Bronchial epithelial cell (primary cell): Measurements from ENCODE around the gene MAP3K21. TPM values are rescaled to one million over a fixed set of nuclear protein-coding genes. Genes with fewer than 3 reads are reported as not detected.

Experiments
- DNase-seq: peaks from one replicate; pipeline ENCODE4 v3.0.0-alpha.2; 2010; ENCODE audit warnings: low read depth
- FAIRE-seq: peaks from 2 replicates; lab custom pipeline; 2011; peaks lifted over from hg19 to GRCh38; lab: Jason Lieb, UNC
- H3K27me3 ChIP-seq: 2 replicates; pipeline ENCODE4 v1.5.1; 2011; ENCODE audit warnings: low read length; ENCODE audit not compliant: control insufficient read depth, insufficient read depth
- H3K36me3 ChIP-seq: 2 replicates; pipeline ENCODE4 v1.5.1; 2011; ENCODE audit warnings: low read length; ENCODE audit not compliant: control insufficient read depth, insufficient read depth
- H3K4me3 ChIP-seq: 2 replicates; pipeline ENCODE4 v1.5.1; 2011; ENCODE audit warnings: mild to moderate bottlenecking, low read depth, low read length, control low read depth
- CTCF ChIP-seq: IDR thresholded peaks from 2 replicates; pipeline ENCODE4 v1.5.1; 2011; ENCODE audit warnings: mild to moderate bottlenecking, moderate library complexity, low read length, control low read depth, inconsistent platforms; ENCODE audit not compliant: insufficient read depth, severe bottlenecking
- total RNA-seq: library from RNA; depleted of rRNA; stranded (reverse); fragments of >200 nt; gene quantifications from 2 replicates; pipeline ENCODE4 v1.2.1, GENCODE V29; 2014

Gene MAP3K21
- total RNA-seq, 1 donor from 2014 or later: 6.6 TPM

GRCh38 chr1:233427907-233428306 lies 100.4 kb downstream of the MAP3K21 start:
- no peak for TF ChIP-seq CTCF
- H3K27me3 ChIP-seq: no peaks in the 10 kb centered on the region
- no peak overlapping the region for H3K4me3 ChIP-seq
- no peaks in the 10 kb centered on the region for H3K36me3 ChIP-seq
- FAIRE-seq (no peak), DNase-seq (no peak)

GRCh38 chr1:233431753-233432403 lies 104.4 kb downstream of the MAP3K21 start:
- TF ChIP-seq CTCF: no peak
- Histone ChIP-seq H3K27me3 (no peaks in the 10 kb centered on the region), H3K36me3 (no peaks in the 10 kb centered on the region), H3K4me3 (no peak overlapping the region)
- FAIRE-seq: no peak
- no peak for DNase-seq

DNA sequence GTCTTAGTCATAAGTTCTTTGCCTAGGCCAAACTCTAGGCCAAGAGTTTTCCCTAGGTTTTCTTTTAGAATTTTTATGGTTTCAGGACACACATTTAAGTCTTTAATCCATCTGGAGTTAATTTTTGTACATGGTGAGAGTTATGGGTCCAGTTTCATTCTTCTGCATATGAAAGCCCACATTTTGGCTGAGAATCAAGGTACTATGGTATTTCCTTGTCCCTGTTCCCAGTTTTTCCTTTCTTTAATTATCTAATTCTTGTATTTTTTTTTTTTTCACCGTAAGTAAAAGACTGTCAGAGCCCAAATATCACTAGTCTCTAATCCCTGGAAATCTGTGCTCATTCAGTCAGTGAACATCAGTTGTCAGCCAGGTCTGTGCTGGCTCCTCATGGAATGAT lies 105.4 kb downstream of the MAP3K21 start:
- no peaks in the 10 kb centered on the region for H3K27me3 ChIP-seq
- H3K4me3 ChIP-seq: no peak overlapping the region
- no peak for DNase-seq
- no peaks in the 10 kb centered on the region for H3K36me3 ChIP-seq
- TF ChIP-seq CTCF: no peak
- no peak for FAIRE-seq

GRCh38 chr1:233433436-233434210 lies 106.1 kb downstream of the MAP3K21 start:
- H3K4me3 ChIP-seq: no peak overlapping the region
- no peak for FAIRE-seq
- no peaks in the 10 kb centered on the region for H3K27me3 ChIP-seq
- TF ChIP-seq CTCF: no peak
- H3K36me3 ChIP-seq: no peaks in the 10 kb centered on the region
- no peak for DNase-seq

Other genes with a start within 250 kb of the MAP3K21 start
- gene PCNX2, start 32.0 kb upstream of the MAP3K21 start, total RNA-seq: 30.3 and 41.6 TPM in 2 replicates